H1 (cell line): Measurements from ENCODE around the gene GCH1. TPM values are rescaled to one million over a fixed set of nuclear protein-coding genes. Genes with fewer than 3 reads are reported as not detected.

Experiments
- CTCF ChIA-PET: fragments of 300-600 bp; sonication (Branson Sonifier 250); formaldehyde crosslinking; loops from one replicate; lab custom pipeline; 2021; ENCODE audit not compliant: partially characterized antibody; lab: Charles Lee
- POLR2A ChIA-PET: fragments of 300-600 bp; sonication (Branson Sonifier 250); formaldehyde crosslinking; loops from one replicate; lab custom pipeline; 2021; ENCODE audit warnings: inconsistent platforms; ENCODE audit not compliant: partially characterized antibody; lab: Charles Lee
- DNase-seq, 2 experiments: peaks; one replicate each; pipeline versions ENCODE4 v3.0.0 to v3.0.0-alpha.2; 2010 to 2022; ENCODE audit warnings: low spot score in 2 of 2, low read depth in 1 of 2, mixed read lengths in 1 of 2
- FAIRE-seq: peaks from 2 replicates; lab custom pipeline; 2011; peaks lifted over from hg19 to GRCh38; lab: Jason Lieb, UNC
- H2AFZ ChIP-seq: 2 replicates; pipeline ENCODE4 v1.8.1; 2012; ENCODE audit warnings: low read length, inconsistent platforms
- H2AK5ac ChIP-seq: 2 replicates; pipeline ENCODE4 v1.6.1; 2013; ENCODE audit warnings: low read depth, low read length
- H2BK120ac ChIP-seq: replicated peaks from 2 replicates; pipeline ENCODE3; 2013; ENCODE audit warnings: low read depth, low read length, inconsistent platforms
- H2BK12ac ChIP-seq: 2 replicates; pipeline ENCODE4 v1.6.1; 2013; ENCODE audit warnings: low read depth, low read length
- H2BK15ac ChIP-seq: 2 replicates; pipeline ENCODE4 v1.6.1; 2013; ENCODE audit warnings: low read length
- H2BK20ac ChIP-seq: 2 replicates; pipeline ENCODE4 v1.6.1; 2013; ENCODE audit warnings: low read length
- H2BK5ac ChIP-seq: 2 replicates; pipeline ENCODE4 v1.6.1; 2013; ENCODE audit warnings: low read depth, low read length
- H3K14ac ChIP-seq: 2 replicates; pipeline ENCODE4 v1.6.1; 2013; ENCODE audit warnings: inconsistent platforms; ENCODE audit not compliant: insufficient read length
- H3K18ac ChIP-seq: 2 replicates; pipeline ENCODE4 v1.6.1; 2013; ENCODE audit warnings: low read length; ENCODE audit errors: extremely low read depth
- H3K23ac ChIP-seq: 2 replicates; pipeline ENCODE4 v1.6.1; 2013; ENCODE audit warnings: inconsistent platforms; ENCODE audit not compliant: insufficient read length
- H3K23me2 ChIP-seq: 2 replicates; pipeline ENCODE4 v1.6.1; 2013; ENCODE audit warnings: low read depth, low read length
- H3K27ac ChIP-seq: 2 replicates; pipeline ENCODE4 v1.6.1; 2011; ENCODE audit warnings: low read depth, low read length, inconsistent platforms
- H3K27me3 ChIP-seq, 4 experiments: replicated peaks in 1 of 4; 1 replicate in 1 of 4; 2 replicates in 3 of 4; pipeline versions ENCODE4 v1.6.1 to v1.8.1; 2011 to 2013; ENCODE audit warnings: low read length in 3 of 4, mild to moderate bottlenecking in 3 of 4, inconsistent platforms in 2 of 4, mixed read lengths in 2 of 4, moderate library complexity in 1 of 4; ENCODE audit not compliant: control insufficient read depth in 3 of 4, insufficient read depth in 3 of 4; ENCODE audit errors: extremely low read depth in 1 of 4
- H3K36me3 ChIP-seq, 4 experiments: 2 replicates each; pipeline versions ENCODE4 v1.6.1 to v1.8.1; 2011 to 2013; ENCODE audit warnings: mild to moderate bottlenecking in 4 of 4, low read length in 3 of 4, moderate library complexity in 2 of 4, control low read depth in 1 of 4, inconsistent platforms in 1 of 4; ENCODE audit not compliant: insufficient read depth in 4 of 4, control insufficient read depth in 2 of 4
- H3K4ac ChIP-seq: replicated peaks from 2 replicates; pipeline ENCODE3; 2013; ENCODE audit warnings: low read length, low read depth, mixed read lengths, inconsistent platforms; ENCODE audit not compliant: insufficient read length
- H3K4me1 ChIP-seq, 4 experiments: replicated peaks in 1 of 4; 1 replicate in 1 of 4; 2 replicates in 3 of 4; pipeline versions ENCODE4 v1.6.1 to v1.8.1; 2011 to 2013; ENCODE audit warnings: low read length in 3 of 4, inconsistent platforms in 2 of 4, mixed read lengths in 1 of 4; ENCODE audit not compliant: insufficient read depth in 4 of 4, control insufficient read depth in 3 of 4
- H3K4me2 ChIP-seq, 2 experiments: 2 replicates each; pipeline versions ENCODE4 v1.6.1 to v1.8.1; 2011 to 2013; ENCODE audit warnings: low read depth in 2 of 2, low read length in 2 of 2, control low read depth in 1 of 2, inconsistent platforms in 1 of 2, mild to moderate bottlenecking in 1 of 2; ENCODE audit not compliant: insufficient read depth in 1 of 2
- H3K4me3 ChIP-seq, 4 experiments: fragments of 200-600, 300-600 bp in 1 of 4; sonication (generic), shearing (Covaris generic), sonication (Bioruptor Twin) in 1 of 4; 2 replicates each; pipeline versions ENCODE4 v1.5.1 to v1.8.1; 2011 to 2016; ENCODE audit warnings: low read length in 4 of 4, low read depth in 3 of 4, control low read depth in 2 of 4, inconsistent platforms in 2 of 4, mild to moderate bottlenecking in 2 of 4, mixed read lengths in 1 of 4, moderate library complexity in 1 of 4; ENCODE audit not compliant: insufficient read depth in 2 of 4; ENCODE audit errors: extremely low read depth in 1 of 4
- H3K56ac ChIP-seq: replicated peaks from 2 replicates; pipeline ENCODE3; 2013; ENCODE audit warnings: low read depth, mild to moderate bottlenecking, mixed read lengths, low read length, inconsistent platforms; ENCODE audit not compliant: insufficient read length
- H3K79me1 ChIP-seq: 2 replicates; pipeline ENCODE4 v1.6.1; 2013; ENCODE audit warnings: low read depth, low read length, control low read depth
- H3K79me2 ChIP-seq, 2 experiments: 2 replicates each; pipeline versions ENCODE4 v1.6.1 to v1.8.1; 2012 to 2013; ENCODE audit warnings: low read length in 2 of 2, mild to moderate bottlenecking in 2 of 2, inconsistent platforms in 1 of 2; ENCODE audit not compliant: insufficient read depth in 2 of 2, control insufficient read depth in 1 of 2
- H3K9ac ChIP-seq, 4 experiments: replicated peaks in 1 of 4; 1 replicate in 1 of 4; 2 replicates in 3 of 4; pipeline versions ENCODE4 v1.6.1 to v1.8.1; 2011 to 2013; ENCODE audit warnings: low read depth in 3 of 4, low read length in 3 of 4, control low read depth in 2 of 4, mild to moderate bottlenecking in 2 of 4, moderate library complexity in 2 of 4, inconsistent platforms in 1 of 4; ENCODE audit errors: extremely low read depth in 1 of 4
- H3K9me3 ChIP-seq, 2 experiments: 2 replicates each; pipeline versions ENCODE4 v1.6.1 to v1.8.1; 2012 to 2013; ENCODE audit warnings: mild to moderate bottlenecking in 2 of 2, moderate library complexity in 2 of 2, control low read depth in 1 of 2, inconsistent platforms in 1 of 2, low read depth in 1 of 2, low read length in 1 of 2, mixed read lengths in 1 of 2; ENCODE audit not compliant: insufficient read depth in 2 of 2
- H4K20me1 ChIP-seq, 2 experiments: replicated peaks in 1 of 2; 2 replicates each; pipeline versions ENCODE3 to v1.8.1; 2011 to 2013; ENCODE audit warnings: inconsistent platforms in 2 of 2, low read length in 2 of 2, mild to moderate bottlenecking in 1 of 2; ENCODE audit not compliant: insufficient read depth in 2 of 2, control insufficient read depth in 1 of 2
- H4K5ac ChIP-seq: 2 replicates; pipeline ENCODE4 v1.6.1; 2013; ENCODE audit warnings: low read length, low read depth, mixed read lengths, inconsistent platforms; ENCODE audit not compliant: insufficient read length
- H4K8ac ChIP-seq: 2 replicates; pipeline ENCODE4 v1.8.0; 2013; ENCODE audit warnings: mild to moderate bottlenecking, moderate library complexity, low read length, inconsistent platforms; ENCODE audit not compliant: insufficient read depth; ENCODE audit errors: extremely low read depth
- H4K91ac ChIP-seq: replicated peaks from 2 replicates; pipeline ENCODE3; 2013; ENCODE audit warnings: low read length, mixed read lengths, inconsistent platforms; ENCODE audit not compliant: insufficient read length
- EP300 ChIP-seq, 2 experiments: IDR thresholded peaks; 1 replicate in 1 of 2; 2 replicates in 1 of 2; pipeline ENCODE4 v1.6.1; 2011 to 2012; ENCODE audit warnings: low read depth in 2 of 2, low read length in 2 of 2, mild to moderate bottlenecking in 2 of 2, borderline replicate concordance in 1 of 2, inconsistent platforms in 1 of 2, moderate library complexity in 1 of 2
- RAD21 ChIP-seq, 2 experiments: IDR thresholded peaks in 1 of 2; conservative IDR thresholded peaks in 1 of 2; 2 replicates each; pipeline ENCODE4 v1.6.1; 2011; ENCODE audit warnings: low read depth in 2 of 2, low read length in 2 of 2, improper control_type of control experiment in 1 of 2, inconsistent platforms in 1 of 2, mild to moderate bottlenecking in 1 of 2, moderate library complexity in 1 of 2
- RBBP5 ChIP-seq: IDR thresholded peaks from 2 replicates; pipeline ENCODE4 v1.7.1; 2012; ENCODE audit warnings: low read depth, mild to moderate bottlenecking, inconsistent platforms, low read length, moderate library complexity, borderline replicate concordance
- SRF ChIP-seq: IDR thresholded peaks from 2 replicates; pipeline ENCODE4 v1.6.1; 2011; ENCODE audit warnings: mild to moderate bottlenecking, low read depth, low read length, moderate library complexity
- TCF12 ChIP-seq: IDR thresholded peaks from 2 replicates; pipeline ENCODE4 v1.6.1; 2011; ENCODE audit warnings: low read depth, mild to moderate bottlenecking, low read length
- WGBS, 2 experiments: shearing (Covaris generic) in 1 of 2; methylation state at CpG; one replicate each; pipeline versions ENCODE4 v1.1.6 to v1.1.7; 2013 to 2015; ENCODE audit warnings: low lambda C conversion rate in 2 of 2, mixed read lengths in 2 of 2, inconsistent platforms in 1 of 2, low coverage in 1 of 2, missing lambda C conversion rate in 1 of 2; ENCODE audit not compliant: insufficient replicate concordance in 2 of 2, insufficient coverage in 1 of 2, insufficient read length in 1 of 2; ENCODE audit errors: extremely low coverage in 1 of 2, missing lambda C conversion rate in 1 of 2; 5-methylcytosine and 5-hydroxymethylcytosine counted together
- polyA plus RNA-seq, 7 experiments: library from polyadenylated mRNA; depleted of rRNA in 3 of 7; stranded (reverse) in 5 of 7; unstranded in 2 of 7; fragments of >200 nt in 5 of 7; fragments of 200-250 nt in 2 of 7; gene quantifications; 1 replicate in 5 of 7; 2 replicates in 1 of 7; 4 replicates in 1 of 7; pipeline versions ENCODE4 v1.2.1 to v1.2.3, GENCODE V29; 2011 to 2013; ENCODE audit warnings: missing spikeins in 2 of 7, mixed read lengths in 2 of 7
- total RNA-seq: library from RNA; stranded (reverse); fragmentation: NEBNext Ultra II Directional; extraction: Animal tissue kit (Norgen Biotek cat#: 25700); gene quantifications from 2 replicates; pipeline ENCODE4 v1.2.1, GENCODE V29; 2021
- TF ChIP-seq, protein P1 (sequence below): IDR thresholded peaks from 2 replicates; pipeline ENCODE4 v1.6.1; 2012; ENCODE audit warnings: inconsistent platforms
- TF ChIP-seq, protein P2 (sequence below), 3 experiments: IDR thresholded peaks; 1 replicate in 2 of 3; 2 replicates in 1 of 3; pipeline versions ENCODE4 v1.5.1 to v1.6.1; 2011; ENCODE audit warnings: low read length in 3 of 3, mild to moderate bottlenecking in 3 of 3, inconsistent platforms in 2 of 3, low read depth in 1 of 3, moderate library complexity in 1 of 3; ENCODE audit not compliant: insufficient read depth in 1 of 3; ENCODE audit errors: control extremely low read depth in 1 of 3

Gene GCH1
- total and polyA plus RNA-seq, 2 of the 8 experiments (the other 6 are each of a cell fraction or from before 2014, with no cell fraction given): 7.3 to 7.9 TPM

DNA sequence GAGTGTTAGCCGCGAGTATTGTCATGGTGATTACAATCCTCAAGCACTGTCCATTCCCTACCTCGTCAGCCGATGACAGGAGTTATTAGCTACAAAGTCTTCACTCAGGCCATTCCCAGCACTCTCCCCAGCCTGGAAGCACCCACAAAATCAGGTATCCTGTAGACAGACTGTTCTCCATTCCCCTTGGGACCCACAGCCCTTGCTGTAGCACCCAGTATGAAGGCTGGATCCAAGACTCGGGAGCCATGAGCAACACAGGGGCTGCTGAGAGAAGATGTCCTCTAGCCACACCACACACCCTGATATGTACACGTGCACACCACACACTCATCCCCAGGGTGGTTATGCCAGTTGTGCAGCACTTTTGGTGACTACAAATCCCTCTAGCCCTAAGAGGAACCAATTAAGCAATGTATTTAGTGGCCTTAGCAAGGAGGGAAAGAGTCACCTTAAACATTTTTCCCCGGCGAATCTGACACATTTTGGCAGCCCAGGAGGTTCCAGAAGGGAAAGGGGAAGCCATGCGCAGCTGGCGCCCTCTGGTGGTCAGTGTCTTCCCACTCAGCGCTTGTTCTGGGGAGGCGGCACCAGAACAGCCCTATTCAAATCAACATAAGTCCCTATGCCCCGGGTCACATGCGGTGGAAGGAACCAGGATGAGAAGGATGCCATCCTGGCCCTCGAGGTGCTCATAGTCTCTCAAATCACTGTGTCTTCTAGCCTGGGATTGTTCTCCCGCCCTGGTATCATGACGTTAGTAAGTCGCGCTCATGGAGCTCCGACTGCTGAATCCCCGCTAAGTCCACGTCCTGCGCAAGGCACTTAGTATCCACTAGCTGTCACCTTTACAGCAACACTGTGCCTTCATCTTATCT, 96.9 kb downstream of the GCH1 start:
- Histone ChIP-seq H3K18ac (no peak overlapping the region), H2BK15ac (no peak overlapping the region), H3K9ac (no peak overlapping the region), H3K4ac (no peak overlapping the region), H2AK5ac (no peak overlapping the region), H3K23ac (no peak overlapping the region), H2BK5ac (no peak overlapping the region), H3K23me2 (no peaks in the 10 kb centered on the region), H4K5ac (no peak overlapping the region), H3K4me1 (peaks cover 2 to 15% (median 8%) of the 10 kb centered on the region in 4 experiments; a peak in 5 of 7 replicates), H3K4me2 (peak overlapping the region; percentile 2 to 49; a peak in 1 of 4 replicates), H3K56ac (no peak overlapping the region), H3K27me3 (no peaks in the 10 kb centered on the region; a peak in 1 of 7 replicates), H2BK12ac (no peak overlapping the region; the same call in 1 of the 2 replicates), H3K14ac (no peak overlapping the region), H4K20me1 (peaks cover 0 to 3% of the 10 kb centered on the region in 2 experiments), H2BK120ac (no peak overlapping the region), H2AFZ (peak overlapping the region; percentile 82), H3K79me1 (no peaks in the 10 kb centered on the region), H3K27ac (no peak overlapping the region), H2BK20ac (no peak overlapping the region), H3K36me3 (no peaks in the 10 kb centered on the region), H4K8ac (no peak overlapping the region), H3K9me3 (no peaks in the 10 kb centered on the region), H4K91ac (no peak overlapping the region), H3K79me2 (no peaks in the 10 kb centered on the region), H3K4me3 (no peak overlapping the region; a peak in 1 of 8 replicates)
- POLR2A ChIA-PET: interaction anchor here (1.4 to 2.3 kb wide), 2 partner anchors 12 to 237 kb away, joined by 3 to 8 read pairs; no protein-coding TSS in a partner anchor
- WGBS, 2 experiments: 47% methylated on average over 23 of the region's 23 CpGs; no CpG with 5 or more reads in 1 of the 2 experiments
- CTCF ChIA-PET: interaction anchor here (0.7 to 8.3 kb wide), 27 partner anchors 8 to 476 kb away, joined by 3 to 86 read pairs (median 4); partner anchors contain the start of genes GMFB and SAMD4A
- peak; percentile 39 for FAIRE-seq
- peak; percentile 70 to 94 for DNase-seq
- 0 out of 2 replicates have a peak, but pooled peaks have one; percentile 19 for TF ChIP-seq TCF12
- TF ChIP-seq RAD21 (IDR thresholded peaks at IDR 0.05 in 1 of 2, conservative IDR thresholded peaks at IDR 0.05 in 1 of 2; ENCODE audit: low read depth in 2 of 2, low read length in 2 of 2): peak; percentile 93
- TF ChIP-seq RBBP5: no peak
- TF ChIP-seq, protein P1, sequence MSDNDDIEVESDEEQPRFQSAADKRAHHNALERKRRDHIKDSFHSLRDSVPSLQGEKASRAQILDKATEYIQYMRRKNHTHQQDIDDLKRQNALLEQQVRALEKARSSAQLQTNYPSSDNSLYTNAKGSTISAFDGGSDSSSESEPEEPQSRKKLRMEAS: peak; percentile 78
- no peak for TF ChIP-seq SRF
- TF ChIP-seq, protein P2, sequence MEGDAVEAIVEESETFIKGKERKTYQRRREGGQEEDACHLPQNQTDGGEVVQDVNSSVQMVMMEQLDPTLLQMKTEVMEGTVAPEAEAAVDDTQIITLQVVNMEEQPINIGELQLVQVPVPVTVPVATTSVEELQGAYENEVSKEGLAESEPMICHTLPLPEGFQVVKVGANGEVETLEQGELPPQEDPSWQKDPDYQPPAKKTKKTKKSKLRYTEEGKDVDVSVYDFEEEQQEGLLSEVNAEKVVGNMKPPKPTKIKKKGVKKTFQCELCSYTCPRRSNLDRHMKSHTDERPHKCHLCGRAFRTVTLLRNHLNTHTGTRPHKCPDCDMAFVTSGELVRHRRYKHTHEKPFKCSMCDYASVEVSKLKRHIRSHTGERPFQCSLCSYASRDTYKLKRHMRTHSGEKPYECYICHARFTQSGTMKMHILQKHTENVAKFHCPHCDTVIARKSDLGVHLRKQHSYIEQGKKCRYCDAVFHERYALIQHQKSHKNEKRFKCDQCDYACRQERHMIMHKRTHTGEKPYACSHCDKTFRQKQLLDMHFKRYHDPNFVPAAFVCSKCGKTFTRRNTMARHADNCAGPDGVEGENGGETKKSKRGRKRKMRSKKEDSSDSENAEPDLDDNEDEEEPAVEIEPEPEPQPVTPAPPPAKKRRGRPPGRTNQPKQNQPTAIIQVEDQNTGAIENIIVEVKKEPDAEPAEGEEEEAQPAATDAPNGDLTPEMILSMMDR (IDR thresholded peaks at IDR 0.05; ENCODE audit: control extremely low read depth in 1 of 3, insufficient read depth in 1 of 3, low read depth in 1 of 3, low read length in 3 of 3): peak; percentile 89 to 94 (median 92)
- 0 out of 3 replicates have a peak, but pooled peaks of 1 of the 2 experiments have one; percentile 35 for TF ChIP-seq EP300 (IDR thresholded peaks at IDR 0.05; ENCODE audit: borderline replicate concordance in 1 of 2, low read depth in 2 of 2, low read length in 2 of 2)
